Measurements from ENCODE around the gene RNPEPL1.

The RNPEPL1 gene

GRCh38 chr2:240577281-240578109 lies 9.2 kb downstream of the RNPEPL1 start:
- DNase-seq, result no peak

GRCh38 chr2:240578110-240578450 lies 9.8 kb downstream of the RNPEPL1 start:
- no peak for DNase-seq

- DNase-seq, result no peak
Observed at GRCh38 chr2:240578488-240578887, 10.2 kb downstream of the RNPEPL1 start.

DNA sequence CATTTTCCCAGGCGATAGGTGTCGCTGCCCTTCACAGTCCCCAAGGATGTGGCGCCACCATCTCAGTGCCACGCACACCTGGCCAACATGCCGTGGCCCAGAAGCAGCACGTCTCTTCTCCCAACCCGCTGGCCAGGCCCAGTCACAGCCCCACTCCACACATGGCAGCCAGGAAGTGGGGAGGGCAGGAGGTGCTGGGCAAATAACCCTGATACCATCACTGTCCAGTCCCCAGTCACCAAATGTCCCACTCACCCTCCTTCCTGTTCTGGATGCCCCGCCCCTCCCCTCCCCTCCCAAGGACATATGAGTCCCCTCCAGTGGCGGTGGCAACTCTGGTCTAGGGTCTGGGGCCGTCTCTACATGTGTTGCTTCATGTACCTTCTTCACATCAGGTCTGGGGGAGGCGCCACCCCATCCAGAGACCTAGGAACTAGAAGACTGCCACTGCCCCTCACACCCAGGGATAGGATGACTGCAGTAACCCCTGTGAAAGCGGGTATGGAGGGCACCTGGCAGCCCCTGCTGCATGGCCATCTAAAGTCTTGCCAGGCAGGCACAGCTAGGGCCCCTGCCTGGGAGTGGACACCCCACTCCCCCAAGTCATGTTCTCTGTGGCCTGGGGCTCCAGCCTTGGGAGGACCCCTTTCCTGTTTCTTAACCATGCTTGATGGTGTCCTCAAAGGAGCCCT lies 10.9 kb downstream of the RNPEPL1 start:
- no peak for DNase-seq

GRCh38 chr2:240579771-240580614 lies 11.7 kb downstream of the RNPEPL1 start:
- DNase-seq, result peak; percentile 92

DNA sequence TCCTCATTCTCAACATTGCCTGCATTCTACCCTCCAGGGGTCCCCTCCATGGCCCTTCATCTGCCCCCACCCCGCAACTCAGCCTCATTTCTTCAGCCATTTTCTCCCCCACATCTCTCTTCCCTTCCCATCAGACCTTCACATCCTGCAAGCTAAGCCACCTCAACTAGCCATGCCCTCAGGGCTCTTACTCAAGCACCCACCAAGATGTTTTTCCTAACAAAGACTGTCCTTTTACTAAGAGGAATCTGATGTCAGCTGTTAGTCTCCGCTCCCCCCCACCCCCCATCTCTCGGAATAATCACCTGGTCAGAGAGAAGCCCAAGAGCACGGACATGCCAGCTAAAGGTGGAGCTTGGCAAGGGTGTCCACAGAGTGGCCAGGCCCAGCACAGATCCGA lies 13.5 kb downstream of the RNPEPL1 start:
- peak; percentile 46 for DNase-seq

DNA sequence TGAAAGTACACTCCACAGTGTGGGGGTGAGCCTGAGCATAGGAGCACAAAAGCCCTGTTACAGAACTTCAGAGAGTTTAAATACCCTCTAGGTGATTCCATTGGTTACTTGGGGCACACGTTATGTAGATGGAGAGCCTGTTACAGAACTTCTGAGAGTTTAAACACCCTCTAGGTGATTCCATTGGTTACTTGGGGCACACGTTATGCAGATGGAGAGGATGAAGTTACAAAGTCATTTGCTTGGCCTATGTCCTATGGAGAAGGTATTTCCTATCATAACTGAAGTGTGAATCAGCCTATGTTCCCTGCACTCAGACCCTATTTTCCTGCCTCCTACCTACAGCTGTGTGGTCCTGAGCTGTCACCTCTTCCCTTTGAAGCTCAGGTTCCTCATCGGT lies 14.5 kb downstream of the RNPEPL1 start:
- peak; percentile 21 for DNase-seq

GRCh38 chr2:240583774-240584173 lies 15.5 kb downstream of the RNPEPL1 start:
- DNase-seq, result no peak

GRCh38 chr2:240584486-240585031 lies 16.3 kb downstream of the RNPEPL1 start:
- DNase-seq, result peak; percentile 29

- no peak for DNase-seq
Observed at GRCh38 chr2:240585101-240585500, 16.8 kb downstream of the RNPEPL1 start.

- DNase-seq, result no peak
Observed at GRCh38 chr2:240585681-240586197, 17.5 kb downstream of the RNPEPL1 start.

- peak; percentile 95 for DNase-seq
Observed at GRCh38 chr2:240586198-240586918, 18.1 kb downstream of the RNPEPL1 start, which contains the start of gene CAPN10. CAPN10 (plus strand) TSS chr2:240586734; CDS start chr2:240586912, 178 bp downstream.

- peak; percentile 33 for DNase-seq
Observed at GRCh38 chr2:240586919-240587800, 18.9 kb downstream of the RNPEPL1 start.

- DNase-seq, result no peak
Observed at GRCh38 chr2:240588006-240588655, 19.8 kb downstream of the RNPEPL1 start.

DNA sequence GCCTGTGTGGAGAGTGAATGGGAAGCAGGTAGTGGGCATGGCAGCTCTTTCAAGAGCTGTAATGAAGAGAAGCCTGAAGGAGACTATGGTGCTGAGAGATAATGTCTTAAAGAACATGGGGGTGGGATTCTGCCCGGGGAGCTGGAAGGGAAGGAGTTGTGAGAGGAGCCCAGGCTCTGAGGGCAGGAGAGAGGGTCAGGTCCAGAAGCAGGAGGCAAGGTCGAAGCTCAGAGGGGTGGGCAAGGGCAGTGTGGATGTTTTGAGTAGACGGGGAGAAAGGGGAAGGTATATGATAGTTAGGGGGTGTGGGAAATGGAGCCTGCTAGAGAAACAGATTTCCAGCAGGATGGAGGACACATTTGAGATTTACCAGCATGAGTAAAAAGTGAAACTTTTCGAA lies 20.4 kb downstream of the RNPEPL1 start:
- no peak for DNase-seq

DNA sequence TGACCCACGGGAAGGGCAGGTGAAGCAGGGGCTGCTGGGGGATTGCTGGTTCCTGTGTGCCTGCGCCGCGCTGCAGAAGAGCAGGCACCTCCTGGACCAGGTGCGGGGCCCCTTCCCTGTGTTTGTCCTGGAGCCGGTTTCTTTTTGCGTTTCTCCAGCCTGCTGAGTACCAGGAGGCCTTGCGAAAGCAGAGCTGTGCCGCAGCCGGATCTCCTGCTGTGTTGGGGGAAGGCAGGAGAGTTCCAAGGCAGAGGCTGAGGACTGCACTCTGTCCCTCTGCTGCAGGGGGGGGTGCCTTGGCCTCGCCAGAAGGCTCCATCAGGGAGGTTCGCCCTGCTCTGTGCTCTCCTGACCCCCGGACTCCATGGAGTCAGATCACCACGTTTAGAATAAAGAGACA lies 21.1 kb downstream of the RNPEPL1 start:
- no peak for DNase-seq

- DNase-seq, result no peak
Observed at GRCh38 chr2:240589850-240590525, 21.7 kb downstream of the RNPEPL1 start.

DNA sequence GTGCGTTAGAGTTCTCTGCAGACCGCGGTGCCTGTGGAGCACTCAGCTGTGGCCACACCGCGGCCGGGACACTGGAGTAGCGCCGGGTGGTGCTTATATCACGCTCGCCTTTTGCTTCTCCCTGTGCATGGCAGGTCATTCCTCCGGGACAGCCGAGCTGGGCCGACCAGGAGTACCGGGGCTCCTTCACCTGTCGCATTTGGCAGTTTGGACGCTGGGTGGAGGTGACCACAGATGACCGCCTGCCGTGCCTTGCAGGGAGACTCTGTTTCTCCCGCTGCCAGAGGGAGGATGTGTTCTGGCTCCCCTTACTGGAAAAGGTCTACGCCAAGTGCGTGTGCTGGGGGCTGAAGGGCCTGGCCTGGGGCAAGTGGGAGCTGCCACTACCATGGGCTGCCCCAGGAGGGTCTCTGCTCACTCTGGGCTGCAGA lies 22.4 kb downstream of the RNPEPL1 start:
- DNase-seq, result no peak

GRCh38 chr2:240591226-240591625 lies 22.9 kb downstream of the RNPEPL1 start:
- peak; percentile 44 for DNase-seq

- DNase-seq, result no peak
Observed at GRCh38 chr2:240591784-240592183, 23.5 kb downstream of the RNPEPL1 start.

Measured in EL (cell line).